Astrocyte of the cerebellum (primary cell): Measurements from ENCODE around the gene ACOT7.

Experiments
- DNase-seq: peaks from one replicate; pipeline ENCODE4 v3.0.0-alpha.2; 2011; ENCODE audit warnings: low read depth
- H3K4me3 ChIP-seq: 2 replicates; pipeline ENCODE4 v1.5.1; 2011; ENCODE audit warnings: mild to moderate bottlenecking, low read depth, low read length, moderate library complexity
- in situ Hi-C: cut with HindIII; loops from 2 replicates; pipeline ENCODE4 v1.10.0; 2017; ENCODE audit warnings: low sequenced_read_pairs
- TF ChIP-seq, protein P1 (sequence below): IDR thresholded peaks from 2 replicates; pipeline ENCODE4 v1.5.1; 2012; ENCODE audit warnings: low read length, low read depth, moderate library complexity, mild to moderate bottlenecking; ENCODE audit errors: missing control alignments

The ACOT7 gene

DNA sequence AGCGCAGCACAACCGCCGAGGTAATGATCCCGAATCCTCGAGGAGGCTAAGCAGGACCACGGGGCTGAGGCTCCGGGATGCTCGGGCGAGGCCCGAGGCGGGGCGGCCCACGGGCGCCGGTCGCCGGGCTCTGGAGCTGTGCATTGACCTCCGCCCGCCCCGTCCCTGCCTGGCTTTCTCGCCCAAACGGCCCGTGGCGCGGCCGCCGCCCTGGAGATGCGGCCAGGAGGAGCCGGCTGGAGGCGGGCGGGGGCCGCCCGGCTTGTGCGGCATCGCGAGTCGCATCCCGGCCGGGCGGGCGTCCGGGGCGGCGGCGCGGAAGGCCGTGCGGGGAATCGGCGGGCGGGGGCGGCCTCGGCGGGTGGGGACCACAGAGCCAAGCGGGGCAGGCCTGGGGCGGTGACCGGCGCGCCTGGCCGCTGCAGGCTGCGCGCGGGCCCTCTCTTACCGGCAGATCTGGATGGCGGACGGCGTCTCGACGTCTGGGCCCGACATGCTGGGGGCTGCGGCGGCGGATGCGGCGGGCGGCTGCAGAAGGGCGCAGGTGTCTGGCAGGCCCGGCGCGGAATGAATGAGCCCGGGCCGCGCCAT lies 663 bp downstream of the ACOT7 start:
- TF ChIP-seq, protein P1, sequence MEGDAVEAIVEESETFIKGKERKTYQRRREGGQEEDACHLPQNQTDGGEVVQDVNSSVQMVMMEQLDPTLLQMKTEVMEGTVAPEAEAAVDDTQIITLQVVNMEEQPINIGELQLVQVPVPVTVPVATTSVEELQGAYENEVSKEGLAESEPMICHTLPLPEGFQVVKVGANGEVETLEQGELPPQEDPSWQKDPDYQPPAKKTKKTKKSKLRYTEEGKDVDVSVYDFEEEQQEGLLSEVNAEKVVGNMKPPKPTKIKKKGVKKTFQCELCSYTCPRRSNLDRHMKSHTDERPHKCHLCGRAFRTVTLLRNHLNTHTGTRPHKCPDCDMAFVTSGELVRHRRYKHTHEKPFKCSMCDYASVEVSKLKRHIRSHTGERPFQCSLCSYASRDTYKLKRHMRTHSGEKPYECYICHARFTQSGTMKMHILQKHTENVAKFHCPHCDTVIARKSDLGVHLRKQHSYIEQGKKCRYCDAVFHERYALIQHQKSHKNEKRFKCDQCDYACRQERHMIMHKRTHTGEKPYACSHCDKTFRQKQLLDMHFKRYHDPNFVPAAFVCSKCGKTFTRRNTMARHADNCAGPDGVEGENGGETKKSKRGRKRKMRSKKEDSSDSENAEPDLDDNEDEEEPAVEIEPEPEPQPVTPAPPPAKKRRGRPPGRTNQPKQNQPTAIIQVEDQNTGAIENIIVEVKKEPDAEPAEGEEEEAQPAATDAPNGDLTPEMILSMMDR = no peak
- in situ Hi-C loops = no loop called here
- no peak for DNase-seq
- H3K4me3 ChIP-seq = peak overlapping the region; percentile 57

DNA sequence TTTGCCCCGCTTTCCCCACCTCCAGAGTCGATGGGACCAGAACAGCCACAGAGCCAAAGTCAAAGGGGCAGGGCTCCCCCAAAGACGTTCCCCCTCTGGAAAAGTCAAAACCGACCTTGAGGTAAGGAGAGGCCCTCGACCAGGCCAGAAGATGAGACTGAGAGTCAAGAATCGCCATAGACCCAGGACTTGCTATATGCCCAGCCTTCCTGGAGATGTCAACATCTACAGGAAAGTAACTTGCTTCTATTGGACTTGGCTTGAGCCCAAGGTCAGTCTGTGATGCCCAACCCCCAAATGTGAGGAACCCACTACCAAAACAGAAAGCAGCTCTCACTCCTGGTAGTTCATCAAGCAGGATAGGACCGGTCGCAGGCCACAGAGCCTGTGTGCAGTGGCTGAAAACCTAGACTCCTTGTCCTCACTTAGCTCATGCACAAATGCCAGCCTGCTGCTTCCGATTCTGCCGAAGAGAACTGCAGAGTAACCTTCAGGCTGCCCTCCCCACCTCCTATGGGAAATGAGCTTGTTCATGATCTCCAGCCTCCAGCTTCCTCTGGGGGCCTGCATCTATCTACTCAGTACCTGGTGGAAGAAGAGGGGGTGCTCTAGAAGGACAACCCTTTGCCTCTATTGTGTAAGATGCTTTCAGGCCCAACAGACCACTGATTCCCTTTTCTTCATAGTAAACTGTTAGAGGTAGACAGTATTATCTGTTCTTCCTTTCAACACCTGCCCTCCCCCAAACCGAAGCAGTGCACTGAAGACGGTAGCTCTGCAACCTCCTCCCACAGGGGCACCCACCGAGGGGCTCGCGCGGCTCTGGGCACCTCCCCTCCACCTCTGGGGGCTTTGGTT lies 1.4 kb downstream of the ACOT7 start:
- TF ChIP-seq, protein P1 = no peak
- in situ Hi-C loops = no loop called here
- DNase-seq = no peak
- peak overlapping the region; percentile 57 for H3K4me3 ChIP-seq

DNA sequence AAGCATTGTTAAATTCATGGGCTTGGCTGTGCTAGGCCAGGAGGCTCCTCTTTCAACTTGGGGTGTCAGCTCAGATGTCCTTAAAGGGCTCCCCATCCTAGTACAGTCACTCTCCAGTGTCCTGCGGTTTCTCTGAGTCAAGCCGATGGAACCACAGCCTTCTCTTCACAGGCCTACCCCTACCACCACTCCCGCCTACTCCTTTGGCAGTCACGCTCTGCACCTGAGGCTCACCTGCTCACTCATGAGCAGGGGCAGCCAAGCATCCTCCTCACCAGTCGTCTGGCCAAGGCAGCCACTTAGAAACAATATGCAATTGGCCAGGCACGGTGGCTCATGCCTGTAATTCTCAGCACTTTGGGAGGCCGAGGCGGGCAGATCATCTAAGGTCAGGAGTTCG lies 3.6 kb downstream of the ACOT7 start:
- in situ Hi-C loops = no loop called here
- no peak for DNase-seq
- TF ChIP-seq, protein P1 = no peak
- no peak overlapping the region for H3K4me3 ChIP-seq

DNA sequence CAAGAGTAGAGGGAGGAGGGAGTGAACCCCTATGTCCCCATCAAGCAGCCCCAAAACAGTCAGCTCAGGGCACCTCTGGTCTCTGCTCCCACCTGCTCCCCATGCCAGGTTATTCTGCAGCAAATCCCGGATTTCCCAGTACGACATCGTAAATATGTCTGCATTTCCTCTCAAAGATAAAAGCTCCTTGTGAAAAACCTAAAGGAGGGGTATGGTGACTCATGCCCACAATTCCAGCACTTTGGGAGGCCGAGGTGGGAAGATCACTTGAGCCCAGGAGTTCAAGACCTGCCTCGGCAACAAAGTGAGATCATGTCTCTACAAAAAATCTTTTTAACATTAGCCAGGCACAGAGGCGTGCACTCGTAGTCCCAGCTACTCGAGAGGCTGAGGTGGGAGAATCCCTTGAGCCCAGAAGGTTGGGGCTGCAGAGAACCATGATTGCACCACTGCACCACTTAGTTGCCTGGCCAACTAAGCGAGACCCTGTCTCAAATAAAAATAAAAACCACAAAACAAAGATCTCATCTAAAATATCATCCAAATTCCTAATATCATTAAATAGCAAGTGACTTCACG lies 7.1 kb downstream of the ACOT7 start:
- in situ Hi-C loops = no loop called here
- peak overlapping the region; percentile 45 for H3K4me3 ChIP-seq
- no peak for DNase-seq
- TF ChIP-seq, protein P1 = no peak

DNA sequence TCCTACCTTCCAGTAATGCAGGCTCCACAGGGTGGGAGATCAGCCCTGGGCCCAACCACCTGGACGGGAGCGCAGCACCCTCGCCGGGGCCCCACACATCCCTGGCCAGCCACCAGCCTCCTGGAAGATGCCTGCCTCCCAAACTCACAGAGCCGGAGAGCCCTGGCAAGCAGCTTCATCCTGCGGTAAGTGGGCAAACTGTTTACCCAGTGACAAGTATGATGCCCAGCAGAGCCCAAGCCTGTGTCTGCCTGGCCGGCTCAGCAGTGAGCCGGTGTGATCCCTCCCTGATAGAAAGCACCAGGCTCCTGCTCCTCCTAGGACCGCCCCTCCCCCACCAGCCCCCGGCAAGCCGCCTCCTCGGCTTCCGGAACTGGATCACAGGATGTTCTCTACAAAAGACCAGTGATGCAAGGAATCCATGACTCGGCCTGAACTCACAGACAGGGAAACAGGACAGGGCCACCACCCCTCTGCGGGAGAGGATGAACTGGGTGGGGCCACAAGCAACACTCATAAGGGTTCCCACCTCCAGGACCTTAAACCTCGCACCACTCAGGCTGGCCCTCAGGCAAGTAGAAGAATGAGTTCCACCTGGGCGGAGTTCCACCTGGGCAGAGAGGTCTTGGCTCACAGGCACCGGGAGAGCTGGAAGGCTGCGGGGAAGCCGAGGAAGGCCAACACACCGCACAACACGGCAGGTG lies 7.9 kb downstream of the ACOT7 start:
- TF ChIP-seq, protein P1 = no peak
- peak overlapping the region; percentile 45 for H3K4me3 ChIP-seq
- DNase-seq = peak; percentile 39
- in situ Hi-C loops = no loop called here

DNA sequence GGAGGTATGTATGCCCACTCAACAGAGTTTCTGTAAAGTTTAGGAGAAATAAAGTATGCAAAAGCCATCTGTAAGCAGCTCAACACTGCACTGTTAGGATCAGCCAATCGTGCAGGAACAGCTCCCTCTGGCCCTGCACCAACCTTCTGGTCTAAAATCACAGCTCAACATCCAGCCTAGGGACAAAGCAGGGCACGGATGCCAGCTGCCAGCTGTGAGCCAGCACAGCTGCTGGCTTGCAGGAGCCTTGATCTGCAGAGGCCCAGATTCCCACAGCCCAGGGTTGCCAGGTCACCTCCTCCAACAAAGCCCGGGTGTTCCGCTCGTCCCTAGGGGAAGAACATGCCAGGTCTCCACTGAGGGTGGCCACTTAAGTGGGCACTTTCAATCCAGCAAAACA lies 8.6 kb downstream of the ACOT7 start:
- no peak for DNase-seq
- in situ Hi-C loops = no loop called here
- H3K4me3 ChIP-seq = peak overlapping the region; percentile 45
- TF ChIP-seq, protein P1 = no peak
